Inferior parietal cortex (tissue), 1 donor: ENCODE results near the gene ANKRD6.
"Not testable (repeated sequence)": the region's sequence is repeated elsewhere in the genome, so short reads cannot be mapped to it uniquely, and the experiment has no call there.

Source experiments
- DNase-seq: peaks from one replicate; pipeline ENCODE4 v3.0.0-alpha.2; 2016; ENCODE audit errors: extremely low spot score

ANKRD6 gene

DNA sequence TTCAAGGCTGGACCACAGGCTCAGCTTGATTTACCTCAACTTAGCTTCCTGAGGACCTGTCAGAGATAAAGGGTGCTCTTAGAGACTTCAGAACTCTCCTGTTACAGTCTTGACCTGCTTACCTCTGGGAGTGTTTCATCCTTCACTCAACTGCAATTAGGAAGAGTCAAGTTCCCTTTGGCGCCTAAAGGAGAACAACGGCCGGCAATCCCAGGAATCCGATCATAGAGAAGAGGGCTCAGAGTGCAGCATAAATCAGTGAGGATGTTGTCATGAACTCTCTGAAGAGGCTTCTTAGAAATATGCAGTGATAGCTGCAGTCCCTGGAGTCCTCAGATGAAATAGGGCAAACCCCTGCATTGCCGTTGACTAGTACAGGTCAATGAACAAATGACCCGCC is 169.2 kb downstream of the ANKRD6 start:
- no peak for DNase-seq

DNA sequence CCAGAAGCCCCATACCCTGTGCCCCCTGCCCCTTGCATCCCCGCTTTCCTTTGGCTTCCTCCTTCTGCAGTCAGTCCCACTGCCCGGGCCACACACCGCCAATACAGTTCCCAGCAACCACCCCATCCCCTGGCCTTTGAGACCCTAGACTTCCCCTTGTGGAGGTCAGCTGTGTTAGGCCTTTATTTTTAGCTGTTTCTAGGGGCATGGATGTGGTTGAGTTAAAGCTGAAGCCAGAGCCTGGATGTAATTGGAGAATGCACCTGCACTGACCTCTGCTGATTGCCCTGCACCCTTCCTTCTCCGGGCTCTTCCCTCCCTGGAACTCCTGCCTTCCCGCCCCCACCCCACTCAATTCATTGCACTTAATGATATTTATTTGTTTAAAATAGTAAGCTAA is 171.7 kb downstream of the ANKRD6 start:
- DNase-seq, result no peak

DNA sequence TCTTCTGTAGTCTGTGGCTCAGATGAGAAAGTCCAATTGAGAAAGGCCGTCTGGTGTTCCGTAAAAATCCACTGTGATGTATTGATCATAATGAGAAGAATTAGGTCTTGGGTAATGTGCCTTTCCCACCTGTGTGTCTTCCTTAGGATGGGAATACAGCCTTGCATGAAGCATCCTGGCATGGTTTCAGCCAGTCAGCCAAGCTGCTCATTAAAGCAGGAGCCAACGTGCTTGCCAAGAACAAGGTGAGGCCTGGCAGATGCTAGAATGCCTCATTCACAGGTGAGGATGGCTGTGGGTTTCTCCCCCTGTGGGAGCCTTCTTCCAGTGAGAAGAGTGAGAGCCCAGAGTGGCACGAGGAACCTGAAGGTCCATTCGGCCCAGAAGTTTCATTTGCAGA is 172.9 kb downstream of the ANKRD6 start:
- DNase-seq, result no peak

DNA sequence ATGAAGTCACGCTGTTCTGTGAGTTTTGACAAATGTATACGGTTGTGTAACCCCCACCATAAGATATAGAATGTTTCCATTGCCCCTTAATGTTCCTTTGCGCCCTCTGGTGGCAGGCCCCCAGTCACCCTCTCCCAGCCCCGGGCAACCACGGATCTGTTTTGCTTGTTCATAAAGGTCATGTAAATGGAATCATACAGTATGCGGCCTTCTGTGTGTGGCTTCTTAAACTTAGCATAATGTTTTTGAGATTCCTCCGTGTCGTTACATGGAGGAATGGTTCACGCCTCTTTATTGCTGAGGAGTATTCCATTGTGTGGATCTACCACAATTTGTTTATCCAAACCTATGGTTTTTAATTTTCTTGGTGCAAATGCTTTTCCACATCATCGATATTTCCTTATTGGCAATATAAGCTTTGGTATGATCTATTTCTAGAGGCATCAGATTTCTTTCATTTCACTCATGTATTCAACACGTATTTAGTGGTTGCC is 177.2 kb downstream of the ANKRD6 start:
- DNase-seq, result no peak

- DNase-seq, result no peak
These were observed 178.7 kb downstream of the ANKRD6 start for GRCh38 chr6:89611666-89612065.

- no peak for DNase-seq
These were observed 179.2 kb downstream of the ANKRD6 start for GRCh38 chr6:89612121-89612520.

DNA sequence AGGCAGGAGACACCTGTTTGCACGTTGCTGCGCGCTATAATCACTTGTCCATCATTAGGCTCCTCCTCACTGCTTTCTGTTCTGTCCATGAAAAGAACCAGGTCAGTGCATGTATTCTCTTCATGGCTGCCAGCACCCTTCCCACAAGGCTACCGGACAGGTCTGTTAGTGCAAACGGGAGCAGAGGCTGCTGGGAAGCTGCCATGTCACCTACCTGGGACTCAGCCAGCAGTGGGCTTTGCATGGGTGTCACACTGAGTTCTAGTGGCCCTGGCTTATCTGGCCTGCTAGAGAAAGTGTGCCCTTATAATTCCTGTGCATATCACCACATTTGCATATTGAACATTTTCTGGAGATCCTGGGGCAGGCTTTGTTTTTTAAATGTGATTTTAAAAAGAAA is 180.8 kb downstream of the ANKRD6 start:
- no peak for DNase-seq

DNA sequence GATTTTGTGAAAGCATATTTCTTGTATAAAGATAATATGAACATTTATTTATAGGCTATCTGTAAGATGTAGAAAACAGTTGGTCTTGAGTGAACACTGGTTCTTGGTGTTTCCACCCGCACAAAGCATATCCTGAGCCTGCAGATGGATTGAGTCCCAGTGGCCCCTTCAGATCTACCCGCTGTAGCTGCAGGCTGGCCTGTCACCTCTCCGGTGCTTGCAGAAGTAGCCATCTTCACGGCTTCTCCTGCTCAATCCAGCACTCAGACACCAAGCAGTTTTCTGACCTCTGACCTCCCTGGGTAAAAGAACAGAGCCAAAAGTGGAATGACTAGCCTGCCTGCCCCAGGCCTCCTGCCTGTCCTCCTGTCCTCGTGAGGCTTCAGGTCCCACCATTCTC is 182.9 kb downstream of the ANKRD6 start:
- no peak for DNase-seq

GRCh38 chr6:89616531-89616930 is 183.6 kb downstream of the ANKRD6 start:
- DNase-seq, result no peak

- DNase-seq, result no peak
These were observed 185.1 kb downstream of the ANKRD6 start for GRCh38 chr6:89618026-89618425.

GRCh38 chr6:89619567-89619966 is 186.6 kb downstream of the ANKRD6 start:
- no peak for DNase-seq

DNA sequence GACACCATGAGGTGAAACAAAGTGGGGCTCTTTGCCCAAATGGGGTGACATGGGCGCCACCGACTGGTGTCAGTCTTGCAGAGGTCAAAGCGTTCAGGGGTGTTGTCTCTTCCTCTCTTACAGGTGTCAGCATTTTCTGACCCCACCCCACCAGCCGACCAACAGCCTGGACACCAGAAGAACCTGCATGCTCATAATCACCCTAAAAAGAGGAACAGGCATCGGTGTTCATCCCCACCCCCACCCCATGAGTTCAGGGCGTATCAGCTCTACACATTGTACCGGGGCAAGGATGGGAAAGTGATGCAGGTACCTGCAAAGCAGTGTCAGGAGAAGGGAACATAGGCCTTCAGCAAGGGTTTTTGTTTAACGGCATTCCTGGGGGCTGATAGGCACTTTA is 190.8 kb downstream of the ANKRD6 start:
- no peak for DNase-seq

GRCh38 chr6:89630488-89630887 is 197.5 kb downstream of the ANKRD6 start:
- no peak for DNase-seq

DNA sequence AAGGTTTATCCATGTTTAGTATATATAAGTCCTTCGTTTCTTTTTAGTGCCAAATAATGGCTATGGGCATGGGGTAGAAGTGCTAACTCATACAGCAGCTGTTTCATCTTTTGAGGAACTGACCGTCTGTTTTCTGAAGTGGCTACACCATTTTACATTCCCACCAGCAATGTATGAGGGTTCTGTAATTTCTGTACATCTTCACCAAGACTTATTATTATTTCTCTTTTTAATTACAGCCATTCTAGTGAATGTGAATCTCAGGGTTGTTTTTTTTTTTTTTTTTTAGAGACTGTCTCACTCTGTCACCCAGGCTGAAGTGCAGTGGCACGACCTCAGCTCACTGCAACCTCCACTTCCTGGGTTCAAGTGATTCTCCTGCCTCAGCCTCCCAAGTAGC is 203.5 kb downstream of the ANKRD6 start:
- DNase-seq, result not testable (repeated sequence)

GRCh38 chr6:89637960-89638319 is 205.0 kb downstream of the ANKRD6 start:
- no peak for DNase-seq

DNA sequence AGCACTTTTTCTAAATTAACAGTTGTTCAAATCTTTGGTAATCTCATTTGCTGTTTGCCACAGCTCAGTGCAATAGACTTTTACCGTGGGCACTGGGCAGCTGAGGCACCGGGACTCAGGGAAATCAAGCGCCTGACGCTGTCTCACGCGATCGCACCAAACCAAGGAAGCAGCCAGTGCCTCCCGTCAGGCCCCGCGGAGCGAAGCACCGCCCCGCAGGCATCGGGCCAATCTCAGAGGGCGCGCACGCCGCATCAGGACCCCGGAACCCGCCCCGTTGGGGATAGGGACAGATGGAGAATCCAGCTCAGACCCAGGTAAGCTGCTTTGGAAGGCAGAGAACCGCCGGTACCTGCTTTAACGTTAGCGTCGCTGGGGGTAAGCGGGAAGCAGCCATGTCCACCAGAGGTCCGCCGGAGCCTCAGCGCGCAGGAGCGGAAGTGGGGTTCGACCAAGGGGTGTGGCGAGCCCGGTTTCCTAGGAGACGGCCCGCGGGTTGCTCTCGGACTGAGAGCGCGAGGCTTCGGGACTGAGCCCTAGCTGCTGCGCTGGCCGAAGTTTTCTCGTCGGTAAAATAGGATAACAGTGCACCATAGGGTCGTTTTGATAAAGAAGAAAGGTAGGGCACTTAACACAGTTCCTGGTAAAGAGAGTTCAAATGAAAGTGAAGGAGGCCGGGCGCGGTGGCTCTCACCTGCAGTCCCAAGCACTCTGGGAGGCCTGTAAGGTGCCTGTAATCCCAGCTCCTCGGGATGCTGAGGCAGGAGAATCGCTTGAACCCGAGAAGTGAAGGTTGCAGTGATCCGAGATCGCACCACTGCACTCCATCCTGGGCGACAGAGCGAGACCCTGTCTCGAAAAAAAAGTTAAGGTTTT is 205.6 kb downstream of the ANKRD6 start, which contains the start of gene LYRM2:
LYRM2 (minus strand) TSS at position 428 of the 876 bp plus-strand sequence; CDS start at position 397, 31 bp downstream.
- peak; percentile 95 for DNase-seq

DNA sequence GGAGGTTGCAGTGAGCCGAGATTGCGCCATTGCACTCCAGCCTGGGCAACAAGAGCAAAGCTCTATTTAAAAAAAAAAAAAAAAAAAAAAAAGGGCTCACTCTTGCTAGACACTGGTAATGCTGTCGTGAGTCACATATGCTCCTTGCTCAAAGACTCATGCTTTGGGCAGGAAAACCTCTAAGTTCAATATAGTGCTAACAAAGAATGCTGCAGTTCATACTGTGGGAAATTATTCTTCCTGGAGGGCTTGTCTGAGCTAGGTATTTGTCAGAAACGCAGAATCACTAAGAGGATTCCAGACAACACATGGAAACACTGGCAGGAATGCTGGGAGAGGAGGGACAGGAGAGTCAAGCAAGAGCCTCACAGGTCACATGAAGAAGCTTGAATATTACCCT is 207.9 kb downstream of the ANKRD6 start:
- no peak for DNase-seq

GRCh38 chr6:89641581-89641980 is 208.6 kb downstream of the ANKRD6 start:
- not testable (repeated sequence) for DNase-seq

GRCh38 chr6:89642956-89643355 is 210.0 kb downstream of the ANKRD6 start:
- DNase-seq, result no peak

DNA sequence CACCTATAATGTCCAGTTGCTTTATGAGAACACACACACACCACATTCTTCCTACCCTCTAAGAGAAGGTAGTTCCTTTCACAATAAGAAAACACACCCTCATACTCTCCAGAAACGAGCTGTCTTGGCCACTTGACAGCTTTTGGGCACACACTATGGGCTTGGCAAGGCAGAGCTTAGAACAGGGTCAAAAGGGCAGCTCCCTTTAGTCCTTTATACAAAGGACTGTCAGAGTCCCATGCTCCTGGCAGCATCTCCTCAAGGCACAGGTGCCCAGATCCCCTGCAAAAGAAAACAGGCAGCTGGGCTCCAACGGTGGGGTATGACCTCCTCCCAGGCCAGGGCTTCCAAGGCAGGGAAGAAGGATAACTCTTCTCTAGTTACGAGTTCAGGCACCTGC is 210.5 kb downstream of the ANKRD6 start:
- DNase-seq, result no peak

GRCh38 chr6:89644864-89645263 is 211.9 kb downstream of the ANKRD6 start:
- no peak for DNase-seq

GRCh38 chr6:89649682-89650081 is 216.7 kb downstream of the ANKRD6 start:
- DNase-seq, result no peak

DNA sequence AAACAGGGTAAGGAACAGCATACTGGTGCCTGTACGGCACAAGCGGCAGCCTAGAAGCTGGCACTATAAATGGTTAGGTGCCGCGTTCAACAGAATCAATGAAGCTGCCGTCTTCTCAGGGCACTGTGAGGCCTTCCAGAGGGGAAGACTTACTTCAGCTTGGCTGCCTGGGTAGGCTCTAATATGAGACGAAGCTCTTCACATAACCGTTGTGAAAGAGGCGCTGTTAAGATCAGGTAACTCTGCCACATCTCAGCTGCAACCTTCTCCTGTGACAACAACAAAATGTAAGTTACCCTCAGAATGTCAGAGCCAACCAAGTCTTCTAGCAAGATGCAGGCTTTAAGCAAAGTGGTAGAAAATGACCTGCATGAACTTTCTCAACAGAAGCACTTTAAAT is 217.6 kb downstream of the ANKRD6 start:
- no peak for DNase-seq

GRCh38 chr6:89655122-89655521 is 222.2 kb downstream of the ANKRD6 start:
- no peak for DNase-seq
